Erythroblast (primary cell): ENCODE measurements around the gene TP63.

Source experiments
- DNase-seq, 2 experiments: peaks; one replicate each; lab custom pipeline; 2025; lab: John Stamatoyannopoulos, UW
- GATA1 ChIP-seq: IDR thresholded peaks from 2 replicates; pipeline ENCODE4 v1.6.1; 2011; ENCODE audit warnings: low read depth, mild to moderate bottlenecking, control low read depth, low read length, moderate library complexity
- POLR2A ChIP-seq: IDR thresholded peaks from 2 replicates; pipeline ENCODE4 v1.6.1; 2011; ENCODE audit warnings: mild to moderate bottlenecking, low read length

TP63 gene

DNA sequence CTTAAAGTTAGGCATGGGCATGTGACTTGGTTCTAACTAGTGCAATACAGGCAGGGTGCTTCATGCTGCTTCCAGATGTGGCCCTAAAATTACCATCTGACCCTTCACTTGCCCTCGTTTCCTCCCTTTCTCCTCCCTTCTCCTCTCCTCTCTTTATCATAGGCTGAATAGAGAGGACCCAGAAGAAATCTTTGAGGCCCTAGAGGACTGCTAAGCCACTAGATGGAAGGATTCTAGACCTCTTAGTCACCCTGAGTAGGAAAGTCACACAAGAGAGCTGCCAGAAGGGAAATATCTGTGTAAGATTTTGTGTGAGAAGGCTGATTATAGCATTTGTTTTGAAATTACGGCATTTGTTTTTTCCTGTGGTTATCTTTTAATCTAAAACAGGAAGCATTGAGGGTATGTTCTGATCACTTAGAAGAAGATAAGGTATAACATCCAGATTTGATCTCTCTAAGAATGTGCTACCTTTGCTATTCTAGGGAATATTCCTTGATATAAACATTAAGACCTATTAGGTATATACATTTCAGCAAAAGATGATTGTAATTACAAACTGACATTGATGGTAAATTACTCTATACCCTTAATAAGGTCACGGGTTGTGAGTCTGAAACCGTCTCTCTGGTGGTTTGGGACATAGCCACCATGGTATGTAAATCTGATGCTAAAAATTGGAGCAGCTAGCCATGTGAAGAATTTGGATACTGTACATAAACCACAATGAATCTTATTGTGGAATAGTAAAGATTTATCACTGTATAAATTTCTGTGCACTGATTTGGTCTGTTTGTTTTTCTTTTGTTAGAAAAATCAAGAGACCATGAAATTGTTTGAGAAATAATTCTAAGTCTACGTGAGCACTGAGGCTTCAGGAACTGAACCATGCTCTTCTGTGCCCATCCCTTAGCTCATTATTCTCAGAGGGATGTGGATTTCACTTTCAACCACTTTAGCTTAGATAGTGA is 84.1 kb downstream of the TP63 start:
- TF ChIP-seq GATA1, result no peak
- DNase-seq, result no peak

DNA sequence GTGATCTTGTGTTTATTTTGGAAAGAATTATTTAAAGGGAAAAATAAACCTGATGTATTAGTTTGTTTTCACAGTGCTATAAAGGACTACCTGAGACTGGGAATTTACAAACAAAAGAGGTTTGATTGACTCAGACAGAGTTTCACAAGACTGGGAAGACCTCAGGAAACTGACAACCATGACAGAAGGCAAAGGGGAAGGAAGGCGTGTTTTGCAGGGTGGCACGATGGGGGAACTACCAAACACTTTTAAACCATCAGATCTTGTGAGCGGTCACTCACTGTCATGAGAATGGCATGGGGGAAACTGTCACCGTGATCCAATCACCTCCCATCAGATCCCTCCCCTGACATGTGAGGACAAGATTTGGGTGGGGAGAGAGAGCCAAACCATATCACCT is 87.0 kb downstream of the TP63 start:
- no peak for TF ChIP-seq POLR2A
- TF ChIP-seq GATA1, result no peak

DNA sequence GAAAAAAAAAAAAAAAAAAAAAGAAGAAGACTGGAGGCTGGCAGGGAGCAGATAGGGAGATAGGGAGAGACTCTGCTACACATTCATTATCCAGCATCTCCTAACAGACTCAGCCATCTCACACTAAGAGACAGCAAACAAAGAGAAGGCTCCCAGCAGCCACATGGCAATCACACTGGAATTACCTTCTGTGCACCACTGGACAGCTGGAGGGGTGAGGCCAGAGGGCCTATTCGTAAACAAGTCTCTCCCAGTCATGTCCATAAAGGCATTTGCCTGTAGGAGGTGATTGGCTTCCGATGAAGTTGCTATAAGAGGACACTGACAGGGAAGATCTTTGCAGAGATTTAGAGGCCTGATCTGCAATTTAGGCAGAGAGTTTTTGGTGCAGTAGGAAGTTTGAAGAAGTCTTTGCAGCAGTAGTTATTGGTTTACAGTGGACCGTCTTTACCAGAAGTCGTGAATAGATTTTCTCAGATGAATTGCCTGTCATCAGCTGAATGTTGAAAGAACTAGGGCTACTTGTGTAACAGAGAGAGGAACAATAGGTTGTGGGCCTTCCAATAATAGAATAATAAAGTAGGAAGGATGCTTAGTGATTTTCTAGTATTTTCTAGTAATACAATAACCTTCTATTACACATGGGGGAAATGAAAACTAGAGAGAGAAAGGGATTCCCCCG is 89.7 kb downstream of the TP63 start:
- no peak for DNase-seq
- TF ChIP-seq GATA1 (no peak), POLR2A (no peak)

More for the DNA sequence above, 87.0 kb downstream of the TP63 start:
- no peak for DNase-seq

DNA sequence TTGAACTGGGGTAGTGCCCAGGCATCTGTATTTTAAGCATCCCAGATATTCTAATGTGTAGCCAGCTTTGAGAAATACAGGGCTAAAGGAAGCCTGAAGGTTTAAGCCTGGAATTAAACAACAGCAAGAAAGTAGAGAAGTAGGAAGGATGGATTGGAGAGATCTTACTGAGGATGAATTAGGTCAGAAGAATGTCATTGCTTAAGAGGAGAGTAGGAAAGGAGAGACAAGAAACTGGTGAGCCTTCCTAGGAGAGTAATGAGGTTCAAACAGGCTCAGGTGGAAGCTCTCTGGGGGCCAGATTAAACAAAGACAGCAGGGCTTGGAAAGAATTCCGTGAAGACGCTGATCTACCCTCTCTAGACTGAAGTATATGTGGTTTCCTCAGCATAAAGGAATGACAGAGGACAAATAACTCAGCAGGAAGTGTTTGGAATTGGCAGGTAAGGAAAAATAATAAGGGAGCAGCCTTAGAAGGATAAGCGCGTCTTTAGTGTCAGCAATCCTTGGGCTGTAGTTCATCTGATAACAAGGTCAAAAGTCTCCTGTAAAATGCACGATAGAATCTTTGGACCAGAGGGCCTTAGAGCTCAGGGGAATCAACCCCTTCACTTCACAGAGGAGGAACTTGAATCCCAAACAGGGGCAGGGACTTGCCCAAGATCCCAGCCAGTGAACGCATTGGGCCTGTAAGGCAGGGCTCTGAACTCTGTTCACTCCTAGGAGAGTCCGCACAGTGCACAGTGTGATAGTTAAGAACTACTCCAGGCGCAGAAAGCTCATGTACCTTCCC is 90.9 kb downstream of the TP63 start:
- no peak for DNase-seq

DNA sequence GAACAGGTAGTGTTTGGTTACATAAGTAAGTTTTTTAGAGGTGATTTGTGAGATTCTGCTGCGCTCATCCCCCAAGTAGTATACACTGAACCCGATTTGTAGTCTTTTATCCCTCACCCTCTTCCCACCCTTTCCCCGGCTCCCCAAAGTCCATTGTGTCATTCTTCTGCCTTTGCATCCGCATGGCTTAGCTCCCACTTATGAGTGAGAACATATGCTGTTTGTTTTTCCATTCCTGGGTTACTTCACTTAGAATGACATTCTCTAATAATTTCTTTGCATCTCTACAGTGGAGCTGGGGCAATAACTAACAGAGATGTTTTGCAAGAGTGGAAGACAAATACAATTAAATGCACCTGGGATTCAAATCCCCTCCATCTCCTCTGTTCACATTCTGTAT is 93.2 kb downstream of the TP63 start:
- no peak for DNase-seq
- no peak for TF ChIP-seq GATA1
- TF ChIP-seq POLR2A, result no peak

More for the DNA sequence above, 90.9 kb downstream of the TP63 start:
- TF ChIP-seq GATA1, result no peak
- TF ChIP-seq POLR2A, result no peak

DNA sequence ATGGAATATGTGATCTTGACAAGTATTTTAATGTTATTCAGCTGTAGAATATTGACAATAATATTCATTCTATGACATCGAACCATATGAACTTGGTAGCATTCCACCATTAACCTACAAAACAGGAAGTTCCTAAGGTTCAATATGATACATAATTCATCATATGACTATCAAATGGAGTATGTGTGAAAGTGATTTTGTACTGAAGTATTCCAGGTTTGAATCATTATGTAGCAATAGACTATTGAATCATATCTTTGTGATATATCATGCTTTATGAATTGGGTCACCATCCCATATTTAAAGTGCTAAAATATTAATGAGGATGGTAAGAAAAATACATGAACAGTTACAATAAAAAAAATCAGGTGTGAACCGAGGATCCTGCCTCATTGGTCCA is 95.1 kb downstream of the TP63 start:
- no peak for DNase-seq
- TF ChIP-seq GATA1, result no peak
- TF ChIP-seq POLR2A, result no peak

DNA sequence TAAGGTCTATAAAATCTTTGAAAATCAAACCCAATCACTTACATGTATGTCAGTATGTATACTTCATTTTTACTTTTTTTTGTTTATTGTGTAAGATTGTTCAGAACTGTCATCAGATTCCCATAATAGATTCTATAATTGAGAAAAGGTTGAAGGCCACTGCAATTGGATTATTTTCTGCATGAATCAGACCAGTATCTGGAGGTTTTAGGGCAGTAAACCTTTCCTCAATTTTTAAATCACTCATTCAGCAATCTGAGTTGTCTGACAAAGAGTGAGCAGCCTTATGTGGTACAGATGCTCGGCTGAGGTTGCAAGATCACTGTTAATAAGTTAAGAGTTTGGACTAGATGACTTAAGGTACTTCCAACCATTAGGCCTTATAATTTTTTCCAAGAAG is 96.0 kb downstream of the TP63 start:
- TF ChIP-seq GATA1 (no peak), POLR2A (no peak)
- DNase-seq, result no peak

DNA sequence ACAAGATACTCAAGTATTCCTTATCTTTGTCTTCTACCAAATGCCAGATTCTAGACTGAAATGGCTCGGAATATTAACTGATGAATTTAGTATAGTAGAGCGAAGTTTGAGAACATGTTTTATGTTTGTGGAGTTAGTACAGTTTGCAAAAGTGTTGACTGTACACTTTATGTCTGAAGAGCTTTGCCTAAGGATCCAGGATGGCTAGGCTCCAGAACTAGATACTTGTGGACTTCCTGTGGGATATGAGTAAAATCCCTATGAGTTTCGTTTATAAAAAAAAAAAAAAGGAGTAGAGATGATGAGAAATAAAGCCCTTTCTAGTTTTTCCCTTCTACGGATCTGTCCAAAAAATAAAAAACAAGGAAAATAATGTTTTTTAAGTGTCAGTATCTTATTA is 96.7 kb downstream of the TP63 start:
- TF ChIP-seq POLR2A (no peak), GATA1 (no peak)
- no peak for DNase-seq

DNA sequence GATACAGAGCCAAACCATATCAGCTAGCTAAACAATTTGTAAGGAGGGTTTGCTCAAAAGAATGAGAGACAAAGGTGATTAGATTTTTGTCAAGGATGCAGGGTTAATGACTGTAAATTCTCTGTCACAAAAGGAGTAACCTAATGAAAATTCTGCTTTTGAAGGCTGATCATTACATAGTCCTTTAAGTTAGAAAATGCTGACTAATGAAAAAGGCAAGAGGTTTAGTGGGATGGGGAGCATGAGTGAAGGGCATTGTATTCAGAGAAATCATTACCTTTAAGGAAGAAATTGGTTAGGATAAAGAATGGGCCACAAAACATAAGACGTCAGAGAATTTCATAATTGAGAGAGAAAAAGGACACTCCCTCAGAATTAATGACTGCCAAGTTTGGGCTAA is 97.7 kb downstream of the TP63 start:
- DNase-seq, result no peak
- TF ChIP-seq POLR2A (no peak), GATA1 (no peak)

DNA sequence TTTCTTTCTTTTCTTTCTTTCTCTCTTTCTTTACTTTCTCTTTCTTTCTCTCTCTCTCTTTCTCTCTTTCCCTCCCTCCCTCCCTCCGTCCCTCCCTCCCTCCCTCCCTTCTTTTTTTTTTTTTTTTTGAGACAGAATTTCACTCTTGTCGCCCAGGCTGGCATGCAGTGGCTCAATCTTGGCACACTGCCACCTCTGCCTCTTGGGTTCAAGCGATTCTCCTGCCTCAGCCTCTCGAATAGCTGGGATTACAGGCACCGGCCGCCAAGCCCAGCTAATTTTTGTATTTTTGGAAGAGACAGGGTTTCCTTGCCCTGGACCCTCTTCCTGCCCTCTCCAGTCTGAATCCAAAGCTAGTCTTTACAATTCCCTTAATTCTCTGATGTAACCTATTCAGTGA is 102.9 kb downstream of the TP63 start:
- TF ChIP-seq GATA1 (no peak), POLR2A (no peak)
- DNase-seq, result no peak

DNA sequence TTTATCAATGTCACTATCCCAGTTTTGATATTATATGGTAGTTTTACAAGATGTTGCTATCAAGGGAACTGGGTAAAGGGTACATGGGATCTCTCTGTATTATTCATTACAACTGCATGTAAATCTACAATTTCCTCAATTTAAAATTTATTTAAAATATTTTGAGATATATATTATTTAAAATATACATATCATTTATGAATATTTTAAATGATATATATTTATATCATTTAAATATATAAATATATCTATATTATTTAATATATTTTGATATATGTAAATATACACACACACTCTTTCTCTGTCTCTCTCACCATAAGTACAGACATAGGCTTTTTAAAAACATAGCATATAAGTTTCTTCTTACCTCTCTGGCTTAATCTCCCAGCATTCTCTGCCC is 104.7 kb downstream of the TP63 start:
- no peak for DNase-seq
- no peak for TF ChIP-seq POLR2A
- TF ChIP-seq GATA1, result no peak

DNA sequence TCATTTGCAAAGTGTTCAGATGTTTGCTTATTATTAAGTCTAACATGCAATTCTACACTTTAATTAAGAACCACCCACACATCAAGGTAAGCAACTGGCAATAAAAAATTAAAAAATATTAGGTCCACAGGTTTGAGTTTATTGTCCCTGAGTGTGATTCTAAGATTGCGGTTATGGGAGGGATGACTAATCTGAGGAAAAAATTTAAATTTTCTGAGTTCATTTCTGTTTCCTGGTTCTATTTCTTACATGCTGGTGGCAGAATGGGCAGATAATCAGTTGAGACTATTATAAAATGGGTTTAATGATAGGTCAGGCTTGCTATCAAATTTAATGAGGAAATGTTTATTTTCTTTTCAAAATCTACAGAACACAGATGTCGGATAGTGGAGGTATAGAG is 105.9 kb downstream of the TP63 start:
- TF ChIP-seq GATA1, result no peak
- TF ChIP-seq POLR2A, result no peak
- no peak for DNase-seq

DNA sequence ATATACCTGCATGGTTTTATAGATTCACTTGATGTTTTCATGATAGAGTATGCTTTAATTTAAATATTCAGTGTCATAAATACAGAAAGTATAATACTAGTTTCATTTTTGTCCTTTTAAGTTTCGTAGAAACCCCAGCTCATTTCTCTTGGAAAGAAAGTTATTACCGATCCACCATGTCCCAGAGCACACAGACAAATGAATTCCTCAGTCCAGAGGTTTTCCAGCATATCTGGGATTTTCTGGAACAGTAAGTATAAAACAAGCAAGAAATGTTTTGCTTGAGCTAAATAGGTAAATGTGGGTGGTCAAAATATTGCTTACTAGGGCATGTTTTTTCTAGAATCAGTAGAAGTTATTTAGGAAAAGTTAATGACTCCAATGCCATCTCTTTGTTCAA is 106.4 kb downstream of the TP63 start:
- TF ChIP-seq GATA1 (no peak), POLR2A (no peak)
- DNase-seq, result no peak
